ENCODE results near the gene BRD9.
"Not testable (repeated sequence)": the region's sequence is repeated elsewhere in the genome, so short reads cannot be mapped to it uniquely, and the experiment has no call there.

Gene BRD9

GRCh38 chr5:892394-893136 lies at the start of gene BRD9, which contains the start of gene TRIP13:
Gene BRD9 (minus strand): TSS chr5:892801. CDS start chr5:892657, 144 bp downstream.
Gene TRIP13 (plus strand): TSS chr5:892884. CDS start chr5:892999, 115 bp downstream.
- DNase-seq (ENCODE audit: low spot score), result peak; percentile 72

DNA sequence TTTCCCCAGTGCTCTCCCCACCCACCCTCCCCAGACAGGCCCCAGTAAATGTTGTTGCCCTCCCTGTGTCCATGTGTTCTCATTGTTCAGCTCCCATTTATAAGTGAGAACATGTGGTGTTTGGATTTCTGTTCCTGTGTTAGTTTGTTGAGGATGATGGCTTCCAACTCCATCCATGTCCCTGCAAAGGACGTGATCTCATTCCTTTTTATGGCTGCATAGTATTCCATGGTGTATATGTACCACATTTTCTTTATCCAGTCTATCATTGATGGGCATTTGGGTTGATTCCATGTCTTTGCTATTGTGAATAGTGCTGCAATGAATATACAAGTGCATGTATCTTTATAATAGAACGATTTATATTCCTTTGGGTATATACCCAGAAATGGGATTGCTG lies 48.1 kb upstream of the BRD9 start:
- not testable (repeated sequence) for DNase-seq (ENCODE audit: low spot score)

- no peak for DNase-seq (ENCODE audit: low spot score)
These were observed 46.8 kb upstream of the BRD9 start for GRCh38 chr5:939368-939767.

DNA sequence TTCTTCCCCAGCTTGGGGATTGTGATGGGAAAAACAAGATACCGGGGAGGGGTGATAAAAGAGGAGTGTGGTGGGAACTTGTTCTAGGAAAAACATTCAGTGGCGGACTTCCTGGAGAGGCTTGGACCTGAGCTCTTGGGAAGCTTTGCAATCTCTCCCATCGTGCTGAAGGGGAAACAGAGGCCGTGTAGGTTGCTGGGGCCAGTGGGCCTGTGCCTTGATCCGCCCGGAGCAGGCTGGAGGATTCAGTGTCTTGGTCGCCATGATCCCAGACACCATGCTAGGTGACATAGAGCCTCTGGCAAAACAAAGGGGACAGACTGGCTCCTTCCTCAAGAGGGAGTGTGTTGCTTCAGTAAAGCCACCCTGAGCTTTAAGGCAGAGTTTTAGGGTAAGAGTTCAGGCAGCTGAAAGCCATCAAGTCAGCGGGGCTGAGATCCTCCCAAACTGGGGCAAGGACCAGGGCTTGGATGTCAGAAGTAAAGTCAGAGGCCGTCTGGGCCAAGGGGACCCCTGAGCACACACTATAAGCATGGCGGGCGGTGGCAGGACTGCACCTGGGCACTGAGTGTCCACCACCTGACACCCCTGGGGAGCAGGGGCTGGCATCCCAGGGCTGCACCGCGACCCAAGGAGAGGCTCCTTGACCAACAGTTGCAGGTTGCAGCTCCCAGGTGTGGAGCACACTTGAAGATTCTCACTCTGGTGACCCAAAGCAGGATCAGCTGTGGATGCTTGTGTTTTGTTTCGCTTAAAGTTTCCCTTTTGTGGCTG lies 44.7 kb upstream of the BRD9 start:
- DNase-seq (ENCODE audit: low spot score), result no peak

DNA sequence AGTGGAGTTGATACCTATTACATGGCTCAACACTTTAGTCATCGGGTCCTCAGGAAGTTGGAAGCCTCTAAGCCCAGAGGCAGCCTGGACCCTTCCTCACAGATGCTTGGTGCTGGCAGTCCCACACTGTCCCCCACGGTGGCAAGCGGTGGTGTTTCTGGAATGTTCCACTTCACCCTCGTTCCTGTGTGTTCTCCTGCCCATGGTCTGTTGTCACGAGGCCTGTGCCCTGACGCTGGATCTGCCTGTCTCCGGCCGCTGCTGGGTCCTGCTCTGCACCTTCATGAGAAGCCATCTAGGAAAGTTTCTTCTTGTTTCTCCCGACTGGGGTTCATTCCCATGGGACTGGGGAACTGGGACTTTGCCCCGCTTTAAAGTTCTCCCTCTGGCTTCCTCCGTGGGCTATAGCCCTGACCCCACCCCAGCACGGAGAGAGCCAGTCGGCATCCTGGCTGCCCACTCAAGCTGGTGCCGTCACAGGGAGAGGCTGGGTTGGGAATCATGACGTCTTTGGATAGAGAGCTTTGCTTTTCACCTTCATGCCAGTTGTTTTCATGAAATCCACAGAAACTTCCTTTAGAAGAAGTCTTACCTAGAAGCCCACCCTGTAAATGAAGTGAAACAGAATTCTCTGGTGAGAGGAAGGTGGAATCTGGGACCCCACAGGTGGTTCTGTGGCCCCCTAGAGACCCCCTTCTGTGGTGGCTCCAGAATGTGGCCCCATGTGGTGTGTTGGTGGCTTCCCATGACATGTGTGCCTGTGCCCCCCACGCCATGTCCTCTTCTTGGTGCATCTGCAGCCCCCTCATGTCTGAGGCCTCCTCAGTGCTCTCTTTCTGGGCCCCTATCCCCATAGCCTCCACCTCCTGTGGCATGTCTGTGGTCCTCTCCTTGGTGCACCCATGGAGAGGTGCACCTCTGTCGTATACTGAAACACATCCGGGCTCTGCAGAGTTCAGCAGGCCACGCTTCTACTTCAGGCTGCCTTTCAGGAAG lies 43.8 kb upstream of the BRD9 start:
- no peak for DNase-seq (ENCODE audit: low spot score)

GRCh38 chr5:935510-936084 lies 43.0 kb upstream of the BRD9 start:
- DNase-seq (ENCODE audit: low spot score), result no peak

- DNase-seq (ENCODE audit: low spot score), result not testable (repeated sequence)
These were observed 41.9 kb upstream of the BRD9 start for GRCh38 chr5:934381-934967.

DNA sequence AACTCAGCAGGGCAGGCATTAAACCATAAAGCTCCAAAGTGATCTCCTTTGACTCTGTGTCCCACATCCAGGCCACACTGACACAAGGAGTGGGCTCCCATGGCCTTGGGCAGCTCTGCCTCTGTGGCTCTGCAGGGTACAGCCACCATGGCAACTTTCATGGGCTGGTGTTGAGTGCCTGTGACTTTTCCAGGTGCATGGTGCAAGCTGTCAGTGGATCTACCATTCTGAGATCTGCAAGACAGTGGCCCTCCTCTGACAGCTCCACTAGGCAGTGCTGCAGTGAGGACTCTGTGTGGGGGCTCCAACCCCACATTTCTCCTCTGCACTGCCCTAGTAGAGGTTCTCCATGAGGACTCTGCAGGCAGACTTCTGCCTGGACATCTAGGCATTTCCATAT lies 41.4 kb upstream of the BRD9 start:
- not testable (repeated sequence) for DNase-seq (ENCODE audit: low spot score)

GRCh38 chr5:933251-933861 lies 40.8 kb upstream of the BRD9 start:
- no peak for DNase-seq (ENCODE audit: low spot score)

GRCh38 chr5:932628-933250 lies 40.1 kb upstream of the BRD9 start:
- no peak for DNase-seq (ENCODE audit: low spot score)

DNA sequence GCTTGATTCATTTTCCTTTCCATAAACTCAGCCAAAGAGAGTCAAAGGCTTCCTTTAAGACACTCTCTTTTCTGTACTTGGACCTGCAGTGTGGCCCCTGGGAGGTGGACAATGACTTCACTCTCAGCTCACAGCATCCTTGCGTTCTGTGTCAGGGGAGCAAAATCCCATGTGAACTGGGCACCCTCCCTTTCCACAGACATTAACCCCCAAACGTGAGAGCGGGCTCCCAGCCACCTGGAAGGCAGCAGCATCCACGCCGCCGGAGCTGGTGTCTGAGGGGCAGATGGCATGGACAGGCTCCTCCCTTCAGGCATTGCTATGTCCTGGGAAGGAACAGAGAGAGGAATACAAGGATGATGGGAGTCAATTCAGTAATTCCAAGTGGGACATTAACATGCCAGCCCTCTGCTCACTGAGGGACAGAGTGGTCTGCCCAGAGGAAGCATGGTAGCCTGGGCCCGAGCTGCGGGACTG lies 39.6 kb upstream of the BRD9 start:
- DNase-seq (ENCODE audit: low spot score), result no peak

GRCh38 chr5:931570-932145 lies 39.1 kb upstream of the BRD9 start:
- DNase-seq (ENCODE audit: low spot score), result no peak

DNA sequence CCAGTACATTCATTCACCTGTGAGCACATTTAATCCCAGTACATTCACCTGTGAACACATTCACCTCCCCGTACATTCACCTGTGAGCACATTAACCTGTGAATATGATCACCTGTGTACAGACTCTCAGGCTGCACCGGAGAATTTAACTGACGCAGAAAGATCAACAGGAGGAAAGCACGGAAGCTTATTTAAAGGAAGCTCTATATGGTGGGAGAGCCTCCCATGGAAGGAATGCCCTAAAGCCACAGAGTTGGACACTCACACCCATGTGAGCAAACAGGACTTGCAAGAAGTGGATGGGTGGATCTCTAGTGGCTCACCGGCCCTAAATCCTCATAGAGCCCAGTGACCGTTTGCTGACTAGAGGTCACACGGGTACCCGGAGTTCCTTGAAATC lies 38.3 kb upstream of the BRD9 start:
- no peak for DNase-seq (ENCODE audit: low spot score)

DNA sequence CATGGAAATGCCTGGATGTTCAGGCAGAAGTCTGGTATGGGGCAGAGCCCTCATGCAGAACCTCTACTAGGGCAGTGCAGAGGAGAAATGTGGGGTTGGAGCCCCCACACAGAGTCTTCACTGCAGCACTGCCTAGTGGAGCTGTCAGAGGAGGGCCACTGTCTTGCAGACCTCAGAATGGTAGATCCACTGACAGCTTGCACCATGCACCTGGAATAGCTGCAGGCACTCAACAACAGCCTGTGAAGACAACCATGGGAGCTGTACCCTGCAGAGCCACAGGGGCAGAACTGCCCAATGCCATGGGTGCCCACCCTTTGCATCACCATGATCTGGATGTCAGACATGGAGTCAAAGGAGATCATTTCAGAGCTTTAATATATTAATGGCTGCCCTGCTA lies 37.0 kb upstream of the BRD9 start:
- no peak for DNase-seq (ENCODE audit: low spot score)

GRCh38 chr5:929182-929581 lies 36.6 kb upstream of the BRD9 start:
- DNase-seq (ENCODE audit: low spot score), result not testable (repeated sequence)

DNA sequence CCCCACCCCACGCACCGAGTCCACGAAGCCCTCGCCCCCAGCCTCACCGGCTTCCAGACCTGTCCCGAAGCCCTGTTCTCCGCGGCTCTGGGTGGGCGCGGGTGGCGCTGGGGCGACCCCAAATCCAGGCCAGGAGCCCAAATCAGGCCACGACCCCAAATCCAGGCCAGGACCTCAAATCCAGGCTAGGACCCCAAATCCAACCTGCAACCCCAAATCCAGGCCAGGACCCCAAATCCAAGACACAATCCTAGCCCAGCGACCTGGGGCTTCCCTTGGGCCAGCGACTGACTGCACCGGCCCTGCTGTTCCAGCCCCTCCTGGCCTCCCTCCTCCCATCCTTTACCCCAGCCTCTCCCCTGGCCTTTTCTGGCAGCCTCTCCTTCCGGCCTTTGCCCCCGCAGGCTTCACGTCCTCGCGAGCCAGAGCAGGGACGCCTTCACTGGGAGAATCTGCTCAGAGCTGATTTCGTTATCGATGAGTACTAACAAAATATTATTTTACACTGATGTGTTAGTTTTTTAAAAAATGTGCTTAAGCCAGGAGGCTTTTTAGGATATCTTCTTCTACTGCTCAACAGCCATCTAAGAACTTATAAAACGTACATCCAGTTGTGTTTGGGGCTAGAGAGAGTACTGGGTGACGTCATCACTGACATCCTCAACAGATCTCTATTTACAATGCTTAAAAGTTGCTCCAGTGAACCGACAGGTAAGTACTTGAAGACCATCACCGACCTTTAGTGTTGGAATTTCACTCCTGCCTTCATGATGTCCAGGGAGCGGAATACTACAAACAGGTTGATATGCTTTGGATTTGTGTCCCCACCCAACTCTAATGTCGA lies 34.8 kb upstream of the BRD9 start:
- no peak for DNase-seq (ENCODE audit: low spot score)

DNA sequence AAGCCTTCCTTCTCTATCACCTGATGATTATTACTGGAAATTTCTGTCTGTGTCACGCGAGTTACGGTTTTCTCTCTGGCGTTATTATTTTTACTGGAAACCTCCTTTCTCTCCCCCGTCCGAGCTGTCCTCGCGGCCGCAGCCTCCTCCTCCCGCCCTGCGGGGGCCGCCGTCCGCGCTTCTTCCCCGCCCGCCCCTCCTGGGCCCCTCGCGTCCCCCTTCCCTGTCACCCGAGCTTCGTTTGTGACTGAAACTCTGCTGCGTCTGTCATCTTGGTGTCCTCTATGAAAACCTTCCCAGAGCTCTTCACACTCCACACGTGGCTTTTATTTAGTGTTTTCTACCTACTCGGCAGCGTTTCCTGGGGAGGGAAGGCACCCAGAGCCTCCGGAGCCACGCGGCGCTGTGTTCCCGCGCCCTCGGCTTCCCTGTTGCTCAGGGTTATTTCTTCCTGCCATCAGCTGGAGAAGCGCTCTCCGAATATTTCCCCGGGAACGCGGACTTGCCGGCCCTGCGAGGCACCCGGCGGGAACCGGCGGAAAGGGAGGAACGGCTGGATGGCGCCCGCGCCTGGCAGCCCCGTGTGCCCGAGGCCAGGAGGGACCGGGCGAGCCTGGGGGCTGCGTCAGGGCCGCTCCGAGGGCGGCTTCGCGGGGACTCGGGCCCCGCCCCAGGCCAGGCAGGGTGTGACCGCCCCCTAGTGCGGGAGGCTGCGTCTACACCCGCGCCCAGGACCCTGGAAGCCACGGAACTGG lies 34.0 kb upstream of the BRD9 start:
- DNase-seq (ENCODE audit: low spot score), result no peak

GRCh38 chr5:923281-923873 lies 30.8 kb upstream of the BRD9 start:
- peak; percentile 72 for DNase-seq (ENCODE audit: low spot score)
